Measurements from ENCODE around the gene PSMC3.

GRCh38 chr11:47406896-47407745, 19.1 kb downstream of the PSMC3 start:
- TF ChIP-seq CEBPB (IDR thresholded peaks at IDR 0.05) (no peak), TCF12 (IDR thresholded peaks at IDR 0.05; ENCODE audit: low read depth) (no peak), EGR1 (IDR thresholded peaks at IDR 0.05) (no peak), FOXM1 (IDR thresholded peaks at IDR 0.05; ENCODE audit: borderline replicate concordance, low read depth) (no peak), YY1 (IDR thresholded peaks at IDR 0.05; ENCODE audit: low read depth) (no peak), RAD21 (IDR thresholded peaks at IDR 0.05; ENCODE audit: low read depth) (no peak), TAF1 (IDR thresholded peaks at IDR 0.05; ENCODE audit: low read depth) (no peak), MAX (IDR thresholded peaks at IDR 0.05) (no peak), REST (IDR thresholded peaks at IDR 0.05; ENCODE audit: low read depth) (no peak)

Data from Ishikawa (cell line).